NCI-H2227 treated with DMSO at 0.1 percent for 48 hours (cell line): ENCODE results near the gene ZFP36.
"Not testable (repeated sequence)": the region's sequence is repeated elsewhere in the genome, so short reads cannot be mapped to it uniquely, and the experiment has no call there.

Experiments used
- DNase-seq: peaks from one replicate; lab custom pipeline; 2025; lab: John Stamatoyannopoulos, UW

Gene ZFP36

GRCh38 chr19:39406656-39407409 lies at the start of gene ZFP36:
ZFP36 (plus strand) TSS chr19:39406847; CDS start chr19:39406905, 58 bp downstream.
- peak; percentile 98 for DNase-seq

DNA sequence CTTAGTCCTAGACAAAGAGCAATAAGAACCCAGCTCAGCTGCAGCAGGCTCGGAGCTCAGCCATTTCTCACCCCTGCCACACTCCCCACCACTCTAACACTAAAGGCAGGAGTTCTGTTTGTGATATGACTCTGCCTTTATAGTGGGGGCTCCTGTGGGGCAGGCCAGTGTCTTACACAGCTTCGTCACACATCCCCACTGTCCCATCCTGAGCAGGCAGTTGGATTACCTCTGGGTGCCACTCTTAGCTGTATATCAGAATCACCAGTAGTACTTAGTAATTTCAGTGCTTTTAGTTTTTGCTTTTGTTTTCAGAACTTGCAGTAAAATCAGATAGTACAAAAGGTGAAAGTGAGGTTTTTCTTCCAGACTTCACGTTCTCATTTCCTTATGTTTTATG lies 47.6 kb upstream of the ZFP36 start:
- no peak for DNase-seq

- no peak for DNase-seq
Observed at GRCh38 chr19:39360599-39360998, 46.0 kb upstream of the ZFP36 start.

GRCh38 chr19:39362682-39363657 lies 43.7 kb upstream of the ZFP36 start:
- no peak for DNase-seq

DNA sequence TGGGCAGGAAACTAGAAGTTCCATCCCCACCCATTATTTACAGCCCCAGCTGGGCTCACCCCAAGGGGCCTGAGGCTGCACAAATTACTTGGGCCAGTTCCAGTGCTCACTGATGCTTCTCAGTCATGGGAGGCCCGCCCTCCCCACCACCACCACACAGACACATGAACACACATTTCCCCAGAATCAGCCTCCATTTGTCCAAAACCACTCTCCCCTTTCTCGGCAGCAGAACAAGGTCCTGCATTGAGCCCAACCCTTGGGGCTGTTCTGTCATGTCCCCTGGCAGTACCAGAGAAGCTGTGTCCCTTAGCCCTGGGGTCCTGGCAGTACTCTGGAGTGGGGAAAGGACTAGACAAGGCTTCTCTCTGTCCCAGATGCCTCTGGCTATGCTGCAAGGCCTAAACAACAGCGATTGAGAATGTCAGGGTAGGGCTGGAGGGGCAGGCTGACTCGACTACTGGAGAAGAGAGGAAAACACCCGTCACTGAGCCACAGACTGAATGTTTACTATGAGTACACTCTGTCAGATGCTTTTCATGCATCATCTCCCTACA lies 42.7 kb upstream of the ZFP36 start:
- DNase-seq = no peak

DNA sequence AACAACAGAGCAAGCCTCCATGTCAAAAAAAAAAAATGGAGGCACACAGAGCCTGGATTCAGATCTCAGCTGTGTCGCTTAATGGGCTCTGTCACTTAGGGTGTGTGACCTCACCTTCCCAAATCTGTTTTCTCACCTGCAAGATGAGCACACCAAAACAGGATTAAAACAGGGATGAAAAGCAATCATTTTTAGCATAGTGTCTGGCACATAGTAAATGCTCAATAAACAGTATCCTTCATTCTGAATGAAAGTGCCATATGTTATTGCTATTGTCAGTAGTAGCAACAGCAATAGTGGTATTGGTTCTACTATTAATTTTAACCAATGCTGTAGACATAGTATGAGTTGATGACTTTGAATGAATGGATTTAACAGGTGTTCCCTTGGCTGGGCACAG lies 41.1 kb upstream of the ZFP36 start:
- no peak for DNase-seq

DNA sequence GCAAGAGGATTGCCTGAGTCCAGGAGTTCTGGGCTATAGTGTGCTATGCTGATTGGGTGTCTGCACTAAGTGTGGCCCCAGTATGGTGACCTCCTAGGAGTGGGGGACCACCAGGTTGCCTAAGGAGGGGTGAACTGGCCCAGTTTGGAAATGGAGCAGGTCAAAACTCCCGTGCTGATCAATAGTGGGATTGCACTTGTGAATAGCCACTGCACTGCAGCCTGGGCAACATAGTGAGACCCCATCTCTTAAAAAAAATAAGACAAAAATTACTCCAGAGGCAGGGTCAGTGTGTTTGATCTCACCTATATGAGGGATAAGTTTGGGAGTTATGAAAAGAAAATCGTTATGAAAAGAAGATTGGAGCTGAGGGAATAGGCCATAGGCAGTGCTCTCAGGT lies 37.4 kb upstream of the ZFP36 start:
- DNase-seq = no peak

DNA sequence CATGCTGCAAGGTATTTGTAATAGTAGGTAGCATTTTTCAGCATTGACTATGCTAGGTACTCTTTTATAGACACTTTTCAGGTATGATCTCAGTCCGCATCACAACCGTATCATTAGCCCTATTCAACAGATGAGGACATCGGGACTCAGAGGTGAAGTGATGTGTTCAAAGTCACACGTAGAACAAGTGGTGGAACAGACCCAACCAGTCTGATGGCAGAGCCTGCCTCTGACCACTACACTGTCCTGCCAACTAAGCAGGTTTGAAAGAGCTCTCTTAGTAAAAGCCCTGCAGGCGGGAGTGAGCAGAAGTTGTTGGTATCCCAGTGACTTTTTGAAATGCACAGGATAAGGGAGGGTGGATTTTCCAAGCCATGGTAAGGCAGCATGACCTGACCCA lies 35.9 kb upstream of the ZFP36 start:
- DNase-seq = no peak

GRCh38 chr19:39372047-39372802 lies 34.4 kb upstream of the ZFP36 start:
- DNase-seq = no peak

- DNase-seq = no peak
Observed at GRCh38 chr19:39372941-39373340, 33.7 kb upstream of the ZFP36 start.

DNA sequence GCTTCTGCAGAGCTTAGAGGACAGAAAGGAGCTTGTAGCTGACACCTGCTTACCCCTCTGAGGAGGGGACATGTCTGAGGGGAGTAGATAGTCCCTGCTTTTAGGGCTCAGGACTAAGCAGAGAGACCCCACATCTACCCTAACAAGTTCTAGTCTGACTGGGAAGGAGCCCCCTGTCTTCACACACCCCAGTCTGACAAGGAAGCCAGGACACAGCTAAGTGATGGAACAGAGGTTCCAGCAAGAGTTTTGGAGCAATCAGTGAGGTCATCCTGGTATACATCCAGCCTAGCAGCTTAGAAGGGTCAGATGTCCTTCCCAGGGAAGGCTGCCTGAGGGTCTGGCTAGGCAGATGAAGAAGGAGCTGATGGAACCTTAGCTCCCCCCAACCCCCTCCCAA lies 30.7 kb upstream of the ZFP36 start:
- no peak for DNase-seq

GRCh38 chr19:39377373-39378362 lies 29.0 kb upstream of the ZFP36 start:
- DNase-seq = no peak

- not testable (repeated sequence) for DNase-seq
Observed at GRCh38 chr19:39379366-39379765, 27.3 kb upstream of the ZFP36 start.

- DNase-seq = no peak
Observed at GRCh38 chr19:39379865-39380396, 26.7 kb upstream of the ZFP36 start.

DNA sequence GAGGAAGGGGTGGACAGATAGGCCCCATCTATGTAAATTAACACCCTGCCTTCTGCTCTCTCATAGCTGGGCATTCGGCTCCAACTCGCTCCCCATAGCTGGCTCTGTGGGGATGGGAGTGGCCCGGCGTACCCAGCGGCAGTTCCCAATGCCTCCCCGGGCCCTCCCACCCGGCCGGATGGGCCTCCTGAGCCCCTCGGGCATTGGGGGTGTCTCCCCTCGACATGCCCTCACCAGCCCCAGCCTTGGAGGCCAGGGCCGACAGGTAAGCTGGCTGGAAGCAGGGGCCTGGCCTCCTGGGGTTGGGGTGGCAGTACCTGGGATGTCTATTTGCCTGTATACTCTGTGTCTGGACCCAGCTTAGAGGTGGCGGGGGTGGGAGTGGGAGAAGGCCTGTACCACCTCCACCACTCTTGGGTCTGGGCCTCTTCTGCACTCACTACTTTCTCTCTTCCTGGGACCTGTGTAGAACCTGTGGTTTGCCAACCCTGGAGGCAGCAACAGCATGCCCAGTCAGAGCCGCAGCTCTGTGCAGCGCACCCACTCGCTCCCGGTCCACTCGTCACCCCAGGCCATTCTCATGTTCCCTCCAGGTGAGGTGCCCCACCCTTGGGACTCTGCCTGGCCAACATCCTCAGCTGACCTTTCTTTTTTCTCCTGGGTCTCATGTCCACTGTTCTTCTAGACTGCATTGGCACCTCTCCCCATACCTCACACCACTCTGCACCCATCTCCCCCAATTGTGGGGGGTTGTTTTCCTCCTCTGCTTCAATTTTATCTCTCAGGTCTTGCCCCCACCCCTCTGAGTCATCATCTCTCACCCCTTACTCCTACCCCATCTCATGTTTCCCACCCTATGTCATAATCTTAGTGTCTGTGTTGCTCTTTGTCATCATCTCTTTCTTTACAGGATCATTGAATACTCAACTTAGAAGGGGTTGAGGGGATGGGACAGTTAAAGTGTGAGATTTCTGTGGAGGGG lies 25.8 kb upstream of the ZFP36 start:
- no peak for DNase-seq

DNA sequence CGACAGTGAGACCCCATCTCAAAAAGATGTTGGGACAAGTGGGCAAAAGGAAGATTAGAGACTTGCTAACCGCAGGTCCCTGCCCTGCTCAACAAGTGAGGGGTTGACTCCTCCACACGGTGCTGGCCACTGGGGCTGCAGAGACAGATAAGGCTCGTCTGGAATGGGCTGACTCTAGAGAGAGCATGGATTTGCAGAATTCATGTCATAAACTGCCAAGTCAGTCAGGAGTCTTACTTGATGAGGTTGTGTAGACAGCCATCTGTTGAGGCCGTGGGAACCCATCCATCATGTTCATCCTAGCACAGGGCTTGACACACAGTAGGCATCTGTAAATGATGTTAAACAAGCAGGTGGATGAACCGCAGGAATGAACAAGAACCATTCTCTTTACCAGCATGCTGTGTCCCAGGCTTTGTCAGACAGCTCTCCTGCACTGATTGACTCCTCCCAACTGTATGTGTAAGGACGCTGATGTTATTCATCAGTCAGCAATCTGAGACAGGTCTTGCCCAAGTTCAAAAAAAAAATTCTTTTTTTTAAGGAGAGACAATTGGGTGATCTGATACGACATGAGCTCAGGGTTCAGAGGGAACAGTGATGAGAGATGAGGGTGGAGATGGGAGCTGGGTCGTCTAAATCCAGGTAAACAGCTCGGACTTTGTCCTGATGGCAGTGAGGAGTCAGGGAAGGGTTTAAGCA lies 24.6 kb upstream of the ZFP36 start:
- DNase-seq = no peak

GRCh38 chr19:39382991-39383828 lies 23.4 kb upstream of the ZFP36 start:
- no peak for DNase-seq
